Measurements from ENCODE around the gene PPP2R2B. TPM values are rescaled to one million over a fixed set of nuclear protein-coding genes. Genes with fewer than 3 reads are reported as not detected.

Gene PPP2R2B
- polyA plus RNA-seq, 2 of the 4 experiments (the other 2 are of a cell fraction) = not detected

DNA sequence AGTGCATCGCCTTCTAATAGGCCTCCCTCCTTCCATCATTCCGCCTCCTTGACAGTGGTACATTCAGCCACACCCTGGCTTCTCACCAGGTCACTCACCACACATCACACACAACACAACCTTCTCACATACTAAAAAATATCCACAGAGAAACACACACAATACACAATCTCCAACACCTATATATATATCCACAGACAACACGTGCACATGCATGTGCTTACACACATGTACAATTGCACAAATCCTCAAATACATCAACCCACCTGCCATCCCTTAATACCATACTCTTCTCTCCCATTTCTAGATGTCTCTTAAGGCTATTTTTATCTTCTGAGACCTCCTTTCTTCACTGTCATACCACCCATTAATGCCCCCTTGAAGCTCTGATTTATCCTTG lies 57.6 kb downstream of the PPP2R2B start:
- H3K9me3 ChIP-seq = no peaks in the 10 kb centered on the region
- H3K4me3 ChIP-seq = no peak overlapping the region
- ChIA-PET POLR2A (no interaction called here), CTCF (no interaction called here)
- FAIRE-seq = no peak
- H3K4me2 ChIP-seq = no peak overlapping the region
- TF ChIP-seq KDM5A (IDR thresholded peaks at IDR 0.05) (no peak), CBX2 (IDR thresholded peaks at IDR 0.05; ENCODE audit: borderline replicate concordance, low read depth) (no peak), CEBPB (IDR thresholded peaks at IDR 0.05) (no peak), RAD21 (conservative IDR thresholded peaks at IDR 0.05 in 1 of 2, IDR thresholded peaks at IDR 0.05 in 1 of 2) (no peak), ZFP36 (IDR thresholded peaks at IDR 0.05; ENCODE audit: borderline replicate concordance, partially characterized antibody) (no peak), TFCP2L1 (CRISPR knock-in tag; IDR thresholded peaks at IDR 0.05) (no peak), ZC3H11A (IDR thresholded peaks at IDR 0.05) (no peak), JUNB (IDR thresholded peaks at IDR 0.05) (no peak), FOXS1 (CRISPR knock-in tag; IDR thresholded peaks at IDR 0.05) (no peak), POLR2A (IDR thresholded peaks at IDR 0.05; ENCODE audit: low read length) (no peak), HOXB5 (CRISPR knock-in tag; IDR thresholded peaks at IDR 0.05) (no peak), RARB (CRISPR knock-in tag; IDR thresholded peaks at IDR 0.05) (no peak), MAFK (IDR thresholded peaks at IDR 0.05; ENCODE audit: partially characterized antibody) (no peak), KDM1A (IDR thresholded peaks at IDR 0.05; ENCODE audit: low read depth) (no peak), ZNF302 (CRISPR knock-in tag; IDR thresholded peaks at IDR 0.05) (no peak), BHLHE40 (IDR thresholded peaks at IDR 0.05; ENCODE audit: low read depth, low read length) (no peak)
- TF ChIP-seq, protein P1, sequence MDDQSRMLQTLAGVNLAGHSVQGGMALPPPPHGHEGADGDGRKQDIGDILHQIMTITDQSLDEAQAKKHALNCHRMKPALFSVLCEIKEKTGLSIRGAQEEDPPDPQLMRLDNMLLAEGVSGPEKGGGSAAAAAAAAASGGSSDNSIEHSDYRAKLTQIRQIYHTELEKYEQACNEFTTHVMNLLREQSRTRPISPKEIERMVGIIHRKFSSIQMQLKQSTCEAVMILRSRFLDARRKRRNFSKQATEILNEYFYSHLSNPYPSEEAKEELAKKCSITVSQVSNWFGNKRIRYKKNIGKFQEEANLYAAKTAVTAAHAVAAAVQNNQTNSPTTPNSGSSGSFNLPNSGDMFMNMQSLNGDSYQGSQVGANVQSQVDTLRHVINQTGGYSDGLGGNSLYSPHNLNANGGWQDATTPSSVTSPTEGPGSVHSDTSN (IDR thresholded peaks at IDR 0.05) = no peak
- TF ChIP-seq, protein P2, sequence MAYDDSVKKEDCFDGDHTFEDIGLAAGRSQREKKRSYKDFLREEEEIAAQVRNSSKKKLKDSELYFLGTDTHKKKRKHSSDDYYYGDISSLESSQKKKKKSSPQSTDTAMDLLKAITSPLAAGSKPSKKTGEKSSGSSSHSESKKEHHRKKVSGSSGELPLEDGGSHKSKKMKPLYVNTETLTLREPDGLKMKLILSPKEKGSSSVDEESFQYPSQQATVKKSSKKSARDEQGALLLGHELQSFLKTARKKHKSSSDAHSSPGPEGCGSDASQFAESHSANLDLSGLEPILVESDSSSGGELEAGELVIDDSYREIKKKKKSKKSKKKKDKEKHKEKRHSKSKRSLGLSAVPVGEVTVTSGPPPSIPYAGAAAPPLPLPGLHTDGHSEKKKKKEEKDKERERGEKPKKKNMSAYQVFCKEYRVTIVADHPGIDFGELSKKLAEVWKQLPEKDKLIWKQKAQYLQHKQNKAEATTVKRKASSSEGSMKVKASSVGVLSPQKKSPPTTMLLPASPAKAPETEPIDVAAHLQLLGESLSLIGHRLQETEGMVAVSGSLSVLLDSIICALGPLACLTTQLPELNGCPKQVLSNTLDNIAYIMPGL (CRISPR knock-in tag; IDR thresholded peaks at IDR 0.05; ENCODE audit: borderline replicate concordance) = no peak
- TF ChIP-seq, protein P3, sequence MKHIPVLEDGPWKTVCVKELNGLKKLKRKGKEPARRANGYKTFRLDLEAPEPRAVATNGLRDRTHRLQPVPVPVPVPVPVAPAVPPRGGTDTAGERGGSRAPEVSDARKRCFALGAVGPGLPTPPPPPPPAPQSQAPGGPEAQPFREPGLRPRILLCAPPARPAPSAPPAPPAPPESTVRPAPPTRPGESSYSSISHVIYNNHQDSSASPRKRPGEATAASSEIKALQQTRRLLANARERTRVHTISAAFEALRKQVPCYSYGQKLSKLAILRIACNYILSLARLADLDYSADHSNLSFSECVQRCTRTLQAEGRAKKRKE (CRISPR knock-in tag; IDR thresholded peaks at IDR 0.05; ENCODE audit: low read depth) = no peak
- WGBS (ENCODE audit: missing lambda C conversion rate) = 24% methylated on average over 3 of the region's 3 CpGs
- DNase-seq (ENCODE audit: low read depth in 1 of 2, low spot score in 1 of 2) = no peak
- no peak overlapping the region for H3K27ac ChIP-seq
- ATAC-seq = no peak
- no peaks in the 10 kb centered on the region for H3K4me1 ChIP-seq

DNA sequence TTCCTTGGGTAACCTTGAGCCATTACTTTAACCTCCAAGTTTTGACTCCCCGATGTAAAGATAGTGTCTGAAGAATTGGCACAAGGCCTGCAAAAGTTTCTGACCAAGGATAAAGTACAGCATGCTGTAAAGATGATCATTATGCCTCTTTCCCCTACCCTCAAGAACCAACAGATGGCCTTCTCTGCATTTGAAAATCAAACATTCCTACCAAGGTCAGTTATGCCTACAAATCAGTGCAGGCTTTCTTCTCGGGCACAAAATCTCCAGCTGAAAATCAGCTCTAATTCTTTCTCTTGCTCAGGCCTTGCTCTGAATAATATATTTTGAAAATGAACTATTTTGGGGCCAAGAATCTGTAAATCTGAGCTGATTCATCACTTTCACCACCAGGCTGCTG lies 59.7 kb downstream of the PPP2R2B start:
- Histone ChIP-seq H3K4me1 (no peaks in the 10 kb centered on the region), H3K4me3 (no peak overlapping the region), H3K4me2 (no peak overlapping the region), H3K9me3 (no peaks in the 10 kb centered on the region), H3K27ac (no peak overlapping the region)
- TF ChIP-seq FOXS1 (CRISPR knock-in tag; IDR thresholded peaks at IDR 0.05) = no peak
- no peak for TF ChIP-seq NR3C1 (IDR thresholded peaks at IDR 0.05)
- TF ChIP-seq POLR2AphosphoS2 (conservative IDR thresholded peaks at IDR 0.05; ENCODE audit: low read length) = no peak
- no peak for TF ChIP-seq HOXA7 (CRISPR knock-in tag; IDR thresholded peaks at IDR 0.05)
- TF ChIP-seq, protein P4, sequence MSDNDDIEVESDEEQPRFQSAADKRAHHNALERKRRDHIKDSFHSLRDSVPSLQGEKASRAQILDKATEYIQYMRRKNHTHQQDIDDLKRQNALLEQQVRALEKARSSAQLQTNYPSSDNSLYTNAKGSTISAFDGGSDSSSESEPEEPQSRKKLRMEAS (IDR thresholded peaks at IDR 0.05) = no peak
- TF ChIP-seq RAD21 (conservative IDR thresholded peaks at IDR 0.05 in 1 of 2, IDR thresholded peaks at IDR 0.05 in 1 of 2) = no peak
- TF ChIP-seq CHD2 (IDR thresholded peaks at IDR 0.05; ENCODE audit: low read length, partially characterized antibody) = no peak
- ChIA-PET CTCF (interaction anchor here (0.6 to 1.1 kb wide), 2 partner anchors 42 to 277 kb away, joined by 3 read pairs; no protein-coding TSS in a partner anchor), POLR2A (no interaction called here)
- whole genome bisulfite sequencing (ENCODE audit: missing lambda C conversion rate) = 0% methylated on average over 2 of the region's 2 CpGs
- FAIRE-seq (no peak), DNase-seq (ENCODE audit: low read depth in 1 of 2, low spot score in 1 of 2) (no peak), ATAC-seq (no peak)
